Neuronal stem cell (in vitro differentiated cells): ENCODE measurements around the gene KDM5A.
"Not testable (repeated sequence)": the region's sequence is repeated elsewhere in the genome, so short reads cannot be mapped to it uniquely, and the experiment has no call there.

Source experiments
- DNase-seq: peaks from one replicate; pipeline ENCODE4 v3.0.0-alpha.2; 2013; ENCODE audit warnings: low spot score
- H2AFZ ChIP-seq: one replicate; pipeline ENCODE4 v1.6.1; 2013; ENCODE audit warnings: mild to moderate bottlenecking, low read length, inconsistent platforms
- H2AK5ac ChIP-seq: 2 replicates; pipeline ENCODE4 v1.6.1; 2013; ENCODE audit warnings: low read depth, mild to moderate bottlenecking, inconsistent platforms, low read length, moderate library complexity, mixed read lengths
- H2BK120ac ChIP-seq: 2 replicates; pipeline ENCODE4 v1.6.1; 2013; ENCODE audit warnings: low read depth, mild to moderate bottlenecking, inconsistent platforms, low read length, moderate library complexity, mixed read lengths
- H2BK12ac ChIP-seq: one replicate; pipeline ENCODE4 v1.6.1; 2013; ENCODE audit warnings: low read length, inconsistent platforms
- H2BK15ac ChIP-seq: 2 replicates; pipeline ENCODE4 v1.6.1; 2013; ENCODE audit warnings: mild to moderate bottlenecking, low read length, inconsistent platforms, mixed read lengths
- H2BK5ac ChIP-seq: one replicate; pipeline ENCODE4 v1.6.1; 2013; ENCODE audit warnings: inconsistent platforms, mild to moderate bottlenecking, low read length, moderate library complexity
- H3K14ac ChIP-seq: one replicate; pipeline ENCODE4 v1.6.1; 2013; ENCODE audit warnings: low read length, inconsistent platforms
- H3K18ac ChIP-seq: 2 replicates; pipeline ENCODE4 v1.6.1; 2013; ENCODE audit warnings: low read length, inconsistent platforms
- H3K23ac ChIP-seq: 2 replicates; pipeline ENCODE4 v1.6.1; 2013; ENCODE audit warnings: low read depth, mild to moderate bottlenecking, mixed read lengths, low read length, inconsistent platforms; ENCODE audit not compliant: poor library complexity
- H3K27ac ChIP-seq: replicated peaks from 3 replicates; pipeline ENCODE4 v1.5.1; 2013; ENCODE audit warnings: low read length, inconsistent platforms
- H3K27me3 ChIP-seq, 3 experiments: 2 replicates each; pipeline ENCODE4 v1.6.1; 2013; ENCODE audit warnings: low read length in 3 of 3, mild to moderate bottlenecking in 2 of 3, inconsistent platforms in 1 of 3, low read depth in 1 of 3, mixed read lengths in 1 of 3, moderate library complexity in 1 of 3; ENCODE audit not compliant: control insufficient read depth in 3 of 3, insufficient read depth in 3 of 3
- H3K36me3 ChIP-seq, 2 donors: replicated peaks in 1 of 2; 2 replicates each; pipeline ENCODE4 v1.6.1; 2013; ENCODE audit warnings: low read length in 2 of 2; ENCODE audit not compliant: control insufficient read depth in 2 of 2, insufficient read depth in 2 of 2
- H3K4ac ChIP-seq: 2 replicates; pipeline ENCODE4 v1.6.1; 2013; ENCODE audit warnings: inconsistent platforms, mild to moderate bottlenecking, low read length, moderate library complexity
- H3K4me1 ChIP-seq, 2 donors: 1 replicate in 1 of 2; 2 replicates in 1 of 2; pipeline ENCODE4 v1.6.1; 2013; ENCODE audit warnings: low read length in 2 of 2, low read depth in 1 of 2; ENCODE audit not compliant: control insufficient read depth in 2 of 2, insufficient read depth in 1 of 2
- H3K4me2 ChIP-seq: one replicate; pipeline ENCODE4 v1.6.1; 2013; ENCODE audit warnings: mild to moderate bottlenecking, low read length, inconsistent platforms; ENCODE audit not compliant: insufficient read depth, poor library complexity, severe bottlenecking
- H3K4me3 ChIP-seq, 2 donors: 2 replicates each; pipeline ENCODE4 v1.5.1; 2013; ENCODE audit warnings: low read length in 2 of 2, mild to moderate bottlenecking in 2 of 2, inconsistent platforms in 1 of 2, moderate library complexity in 1 of 2
- H3K79me1 ChIP-seq: one replicate; pipeline ENCODE4 v1.6.1; 2013; ENCODE audit warnings: low read depth, mild to moderate bottlenecking, inconsistent platforms, low read length, moderate library complexity
- H3K9ac ChIP-seq: one replicate; pipeline ENCODE4 v1.6.1; 2013; ENCODE audit warnings: mild to moderate bottlenecking, low read depth, low read length, inconsistent platforms; ENCODE audit not compliant: poor library complexity
- H3K9me3 ChIP-seq, 2 donors: replicated peaks in 1 of 2; 2 replicates each; pipeline versions ENCODE3 to v1.6.1; 2013; ENCODE audit warnings: low read length in 2 of 2, mild to moderate bottlenecking in 2 of 2, inconsistent platforms in 1 of 2, low read depth in 1 of 2, mixed read lengths in 1 of 2, moderate library complexity in 1 of 2; ENCODE audit not compliant: control insufficient read depth in 2 of 2, insufficient read depth in 1 of 2
- H4K8ac ChIP-seq: one replicate; pipeline ENCODE4 v1.6.1; 2013; ENCODE audit warnings: low read depth, mild to moderate bottlenecking, inconsistent platforms, low read length, moderate library complexity
- H4K91ac ChIP-seq: one replicate; pipeline ENCODE4 v1.6.1; 2013; ENCODE audit warnings: low read length, low read depth, mild to moderate bottlenecking, inconsistent platforms; ENCODE audit not compliant: poor library complexity
- WGBS, 2 donors: extraction: QIAGEN DNeasy Blood & Tissue Kit; methylation state at CpG; one replicate each; pipeline ENCODE4 v1.1.7; 2013; ENCODE audit warnings: missing lambda C conversion rate in 2 of 2, mixed read lengths in 1 of 2; ENCODE audit not compliant: insufficient read length in 2 of 2, insufficient replicate concordance in 1 of 2; ENCODE audit errors: extremely low coverage in 2 of 2; 5-methylcytosine and 5-hydroxymethylcytosine counted together

Gene KDM5A

GRCh38 chr12:299511-299910 lies 89.6 kb downstream of the KDM5A start:
- H2AK5ac ChIP-seq, H3K4ac ChIP-seq, H2BK5ac ChIP-seq, H3K9ac ChIP-seq, DNase-seq, H3K4me1 ChIP-seq, H2BK15ac ChIP-seq, H3K23ac ChIP-seq, H3K79me1 ChIP-seq, H2BK120ac ChIP-seq, H3K27ac ChIP-seq, H3K14ac ChIP-seq, H3K4me2 ChIP-seq, H4K8ac ChIP-seq, H2AFZ ChIP-seq, H3K4me3 ChIP-seq, H3K27me3 ChIP-seq, H4K91ac ChIP-seq, H3K18ac ChIP-seq, H2BK12ac ChIP-seq: not testable (repeated sequence)
- H3K9me3 ChIP-seq, result peaks cover 0 to 12% of the 10 kb centered on the region in 2 donors
- H3K36me3 ChIP-seq, result peaks cover 11 to 63% of the 10 kb centered on the region in 2 donors
- WGBS, 2 donors, result no CpG with 5 or more reads among the region's 5 CpGs

- not testable (repeated sequence) for H3K9ac ChIP-seq, H2BK120ac ChIP-seq, DNase-seq, H3K18ac ChIP-seq, H3K4me2 ChIP-seq, H2AFZ ChIP-seq, H2BK15ac ChIP-seq, H2BK12ac ChIP-seq, H3K27me3 ChIP-seq, H4K8ac ChIP-seq, H3K14ac ChIP-seq, H4K91ac ChIP-seq, H3K9me3 ChIP-seq, H2AK5ac ChIP-seq, H3K27ac ChIP-seq, H3K23ac ChIP-seq, H3K4ac ChIP-seq, H3K4me3 ChIP-seq, H2BK5ac ChIP-seq, H3K79me1 ChIP-seq, H3K4me1 ChIP-seq
- H3K36me3 ChIP-seq, result peaks cover 10 to 63% of the 10 kb centered on the region in 2 donors
- WGBS, 2 donors, result no CpG with 5 or more reads among the region's 8 CpGs
Measured at GRCh38 chr12:298059-298458, 91.1 kb downstream of the KDM5A start.

GRCh38 chr12:295132-295531 lies 94.0 kb downstream of the KDM5A start:
- Histone ChIP-seq H3K23ac (no peak overlapping the region), H2BK5ac (no peak overlapping the region), H4K91ac (no peak overlapping the region), H3K4me1 (no peaks in the 10 kb centered on the region), H3K36me3 (peaks cover 14 to 88% of the 10 kb centered on the region in 2 donors), H3K4me3 (no peak overlapping the region), H4K8ac (no peak overlapping the region), H2BK12ac (no peak overlapping the region), H3K9me3 (peaks cover 0 to 4% of the 10 kb centered on the region in 2 donors), H3K79me1 (no peaks in the 10 kb centered on the region), H3K4me2 (no peak overlapping the region), H2BK15ac (no peak overlapping the region), H2BK120ac (no peak overlapping the region), H3K18ac (no peak overlapping the region), H3K14ac (no peak overlapping the region), H2AFZ (no peak overlapping the region), H3K9ac (no peak overlapping the region), H2AK5ac (no peak overlapping the region), H3K4ac (no peak overlapping the region), H3K27ac (no peak overlapping the region), H3K27me3 (no peaks in the 10 kb centered on the region)
- DNase-seq, result no peak
- WGBS, 2 donors, result no CpG with 5 or more reads among the region's 1 CpG

GRCh38 chr12:293199-293598 lies 95.9 kb downstream of the KDM5A start:
- Histone ChIP-seq H2BK12ac (no peak overlapping the region), H2BK5ac (no peak overlapping the region), H2BK15ac (no peak overlapping the region), H3K27me3 (no peaks in the 10 kb centered on the region), H3K4me3 (no peak overlapping the region), H3K79me1 (no peaks in the 10 kb centered on the region), H3K36me3 (peaks cover 14 to 91% of the 10 kb centered on the region in 2 donors), H3K4me1 (no peaks in the 10 kb centered on the region), H3K27ac (no peak overlapping the region), H3K9me3 (no peaks in the 10 kb centered on the region), H4K8ac (no peak overlapping the region), H3K9ac (no peak overlapping the region), H3K23ac (no peak overlapping the region), H3K4me2 (no peak overlapping the region), H4K91ac (no peak overlapping the region), H3K14ac (no peak overlapping the region), H3K18ac (no peak overlapping the region), H2AK5ac (no peak overlapping the region), H2AFZ (no peak overlapping the region), H2BK120ac (no peak overlapping the region), H3K4ac (no peak overlapping the region)
- no peak for DNase-seq
- no CpG with 5 or more reads among the region's 5 CpGs for WGBS, 2 donors
